Central memory CD8-positive, alpha-beta T cell (primary cell): Measurements from ENCODE around the gene BEND5.

Experiments used
- ATAC-seq: fragments of 150-1000 bp; cut with Tn5 transposase; replicated peaks from 2 replicates; pipeline ENCODE4 v1.10.0; 2022; ENCODE audit warnings: mild to moderate bottlenecking, moderate FRiP score, moderate number of reproducible peaks; ENCODE audit not compliant: poor library complexity, severe bottlenecking; ENCODE audit errors: extremely low read depth
- DNase-seq, 2 donors: peaks; one replicate each; pipeline ENCODE4 v3.0.0; 2021; ENCODE audit warnings: low spot score in 2 of 2
- H3K27ac Mint-ChIP-seq: one replicate; pipeline ENCODE4 v1.8.0; 2022; ENCODE audit warnings: low read depth, mild to moderate bottlenecking, moderate library complexity, mixed read lengths
- H3K27me3 Mint-ChIP-seq: one replicate; pipeline ENCODE4 v1.8.0; 2022; ENCODE audit warnings: mixed read lengths
- H3K36me3 Mint-ChIP-seq: one replicate; pipeline ENCODE4 v1.8.0; 2022; ENCODE audit warnings: mild to moderate bottlenecking, moderate library complexity, mixed read lengths; ENCODE audit not compliant: insufficient read depth
- H3K4me1 Mint-ChIP-seq: one replicate; pipeline ENCODE4 v1.8.0; 2022; ENCODE audit warnings: mixed read lengths
- H3K4me3 Mint-ChIP-seq: one replicate; pipeline ENCODE4 v1.8.0; 2022; ENCODE audit warnings: mild to moderate bottlenecking, moderate library complexity, mixed read lengths
- H3K9me3 Mint-ChIP-seq: one replicate; pipeline ENCODE4 v1.8.0; 2022; ENCODE audit warnings: mixed read lengths

BEND5 gene

GRCh38 chr1:48758976-48759375 lies 17.7 kb downstream of the BEND5 start:
- DNase-seq (no peak), ATAC-seq (no peak)
- no peaks in the 10 kb centered on the region for H3K4me1 Mint-ChIP-seq
- no peaks in the 10 kb centered on the region for H3K9me3 Mint-ChIP-seq
- no peak overlapping the region for H3K27ac Mint-ChIP-seq
- no peak overlapping the region for H3K4me3 Mint-ChIP-seq
- no peaks in the 10 kb centered on the region for H3K27me3 Mint-ChIP-seq
- H3K36me3 Mint-ChIP-seq, result peaks cover 4% of the 10 kb centered on the region

GRCh38 chr1:48757363-48757762 lies 19.3 kb downstream of the BEND5 start:
- Mint-ChIP-seq H3K4me1 (no peaks in the 10 kb centered on the region), H3K4me3 (no peak overlapping the region), H3K9me3 (no peaks in the 10 kb centered on the region), H3K27me3 (no peaks in the 10 kb centered on the region), H3K27ac (no peak overlapping the region), H3K36me3 (peaks cover 8% of the 10 kb centered on the region)
- ATAC-seq (no peak), DNase-seq (no peak)

- ATAC-seq, result no peak
- H3K4me3 Mint-ChIP-seq, result no peak overlapping the region
Observed at GRCh38 chr1:48756683-48757316, 19.9 kb downstream of the BEND5 start.

GRCh38 chr1:48753293-48753692 lies 23.4 kb downstream of the BEND5 start:
- Mint-ChIP-seq H3K9me3 (no peaks in the 10 kb centered on the region), H3K4me1 (no peaks in the 10 kb centered on the region), H3K27ac (no peak overlapping the region), H3K4me3 (no peak overlapping the region), H3K36me3 (peaks cover 6% of the 10 kb centered on the region), H3K27me3 (no peaks in the 10 kb centered on the region)
- ATAC-seq, result no peak
- DNase-seq, result no peak

More at GRCh38 chr1:48756683-48757316, 19.9 kb downstream of the BEND5 start:
- Mint-ChIP-seq H3K4me1 (no peaks in the 10 kb centered on the region), H3K36me3 (peaks cover 8% of the 10 kb centered on the region), H3K27ac (no peak overlapping the region), H3K27me3 (no peaks in the 10 kb centered on the region), H3K9me3 (no peaks in the 10 kb centered on the region)
- no peak for DNase-seq

- ATAC-seq (peak; percentile 40), DNase-seq (no peak)
- H3K27ac Mint-ChIP-seq, result no peak overlapping the region
- peaks cover 6% of the 10 kb centered on the region for H3K36me3 Mint-ChIP-seq
- H3K9me3 Mint-ChIP-seq, result no peaks in the 10 kb centered on the region
- H3K4me3 Mint-ChIP-seq, result no peak overlapping the region
- no peaks in the 10 kb centered on the region for H3K4me1 Mint-ChIP-seq
- peaks cover 10% of the 10 kb centered on the region for H3K27me3 Mint-ChIP-seq
Observed at GRCh38 chr1:48750109-48750508, 26.6 kb downstream of the BEND5 start.

- no peak for ATAC-seq
- no peak for DNase-seq
- Mint-ChIP-seq H3K36me3 (peaks cover 6% of the 10 kb centered on the region), H3K4me1 (no peaks in the 10 kb centered on the region), H3K27ac (no peak overlapping the region), H3K9me3 (no peaks in the 10 kb centered on the region), H3K27me3 (peaks cover 10% of the 10 kb centered on the region), H3K4me3 (no peak overlapping the region)
Observed at GRCh38 chr1:48749068-48749467, 27.6 kb downstream of the BEND5 start.

GRCh38 chr1:48746906-48747305 lies 29.8 kb downstream of the BEND5 start:
- Mint-ChIP-seq H3K27ac (no peak overlapping the region), H3K9me3 (no peaks in the 10 kb centered on the region), H3K4me3 (no peak overlapping the region), H3K36me3 (peaks cover 2% of the 10 kb centered on the region), H3K4me1 (no peaks in the 10 kb centered on the region), H3K27me3 (peaks cover 10% of the 10 kb centered on the region)
- no peak for ATAC-seq
- DNase-seq, result no peak

- Mint-ChIP-seq H3K4me1 (no peaks in the 10 kb centered on the region), H3K4me3 (no peak overlapping the region), H3K27me3 (peaks cover 10% of the 10 kb centered on the region), H3K36me3 (peaks cover 2% of the 10 kb centered on the region), H3K27ac (no peak overlapping the region), H3K9me3 (no peaks in the 10 kb centered on the region)
- DNase-seq, result no peak
- no peak for ATAC-seq
Observed at GRCh38 chr1:48744032-48744431, 32.7 kb downstream of the BEND5 start.

- no peak overlapping the region for H3K27ac Mint-ChIP-seq
- H3K4me1 Mint-ChIP-seq, result no peaks in the 10 kb centered on the region
- peaks cover 10% of the 10 kb centered on the region for H3K27me3 Mint-ChIP-seq
- peaks cover 2% of the 10 kb centered on the region for H3K36me3 Mint-ChIP-seq
- no peaks in the 10 kb centered on the region for H3K9me3 Mint-ChIP-seq
- DNase-seq, result no peak
- no peak overlapping the region for H3K4me3 Mint-ChIP-seq
- ATAC-seq, result no peak
Observed at GRCh38 chr1:48743480-48743879, 33.2 kb downstream of the BEND5 start.

GRCh38 chr1:48741380-48741779 lies 35.3 kb downstream of the BEND5 start:
- H3K27me3 Mint-ChIP-seq, result peaks cover 3% of the 10 kb centered on the region
- no peak for ATAC-seq
- no peaks in the 10 kb centered on the region for H3K36me3 Mint-ChIP-seq
- DNase-seq, result no peak
- H3K27ac Mint-ChIP-seq, result no peak overlapping the region
- H3K4me1 Mint-ChIP-seq, result no peaks in the 10 kb centered on the region
- H3K9me3 Mint-ChIP-seq, result no peaks in the 10 kb centered on the region
- H3K4me3 Mint-ChIP-seq, result no peak overlapping the region

GRCh38 chr1:48740621-48741020 lies 36.1 kb downstream of the BEND5 start:
- Mint-ChIP-seq H3K27me3 (no peaks in the 10 kb centered on the region), H3K4me3 (no peak overlapping the region), H3K4me1 (no peaks in the 10 kb centered on the region), H3K9me3 (no peaks in the 10 kb centered on the region), H3K36me3 (no peaks in the 10 kb centered on the region), H3K27ac (no peak overlapping the region)
- ATAC-seq (no peak), DNase-seq (no peak)

GRCh38 chr1:48739091-48739490 lies 37.6 kb downstream of the BEND5 start:
- H3K4me3 Mint-ChIP-seq, result no peak overlapping the region
- no peak overlapping the region for H3K27ac Mint-ChIP-seq
- H3K27me3 Mint-ChIP-seq, result no peaks in the 10 kb centered on the region
- ATAC-seq, result no peak
- no peaks in the 10 kb centered on the region for H3K4me1 Mint-ChIP-seq
- H3K36me3 Mint-ChIP-seq, result no peaks in the 10 kb centered on the region
- H3K9me3 Mint-ChIP-seq, result no peaks in the 10 kb centered on the region
- no peak for DNase-seq

- Mint-ChIP-seq H3K27ac (no peak overlapping the region), H3K27me3 (no peaks in the 10 kb centered on the region), H3K4me3 (no peak overlapping the region), H3K9me3 (no peaks in the 10 kb centered on the region), H3K36me3 (no peaks in the 10 kb centered on the region), H3K4me1 (no peaks in the 10 kb centered on the region)
- no peak for ATAC-seq
- DNase-seq, result no peak
Observed at GRCh38 chr1:48738356-48738755, 38.3 kb downstream of the BEND5 start.
